Stimulated activated CD4-positive, alpha-beta T cell treated with anti-CD3 and anti-CD28 coated beads, Interleukin-2, amount 100 ng/mL, for 4 hours (primary cell): ENCODE results near the gene MAP3K5.

Experiments
- DNase-seq: peaks from one replicate; pipeline ENCODE4 v3.0.0-alpha.2; 2020; ENCODE audit warnings: low read depth

MAP3K5 gene

GRCh38 chr6:136646377-136646776, 145.9 kb downstream of the MAP3K5 start:
- DNase-seq = no peak

GRCh38 chr6:136644597-136644952, 147.7 kb downstream of the MAP3K5 start:
- no peak for DNase-seq

DNA sequence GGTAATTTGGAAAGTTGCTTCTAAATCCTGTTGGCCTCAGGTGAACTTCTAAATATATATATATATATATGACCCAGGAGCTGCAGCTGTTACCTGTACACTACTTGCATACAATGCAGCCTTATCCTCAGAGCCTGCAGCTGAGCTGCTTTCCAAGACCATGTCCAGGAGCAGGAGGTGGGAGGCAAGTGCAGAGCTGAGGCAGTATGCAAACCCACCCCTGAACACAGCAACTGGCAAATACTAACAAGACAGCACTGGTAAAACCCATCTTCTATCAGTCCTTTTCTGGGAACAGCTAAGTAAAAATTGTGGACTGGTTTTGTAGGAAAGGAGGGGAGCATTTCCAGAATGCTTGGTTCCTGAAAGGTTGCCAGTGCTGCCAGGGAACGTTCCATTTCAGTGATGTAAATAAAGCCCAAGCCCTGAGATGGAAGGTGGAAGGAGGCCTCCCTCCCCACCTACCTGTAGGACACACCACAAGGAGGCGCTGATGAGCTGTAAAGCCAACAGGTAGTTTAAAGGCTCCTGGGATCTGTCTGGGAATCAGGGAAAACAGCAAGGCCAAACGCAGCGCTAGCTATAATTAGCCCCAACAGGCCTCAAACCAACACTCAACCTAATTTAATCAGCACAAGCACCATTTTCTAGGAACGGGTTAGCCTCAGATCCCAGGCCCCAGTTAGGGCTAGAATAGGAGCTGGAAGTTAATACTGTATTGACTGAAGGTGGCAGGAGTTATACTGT, 148.3 kb downstream of the MAP3K5 start:
- DNase-seq = peak; percentile 61

GRCh38 chr6:136641873-136642465, 150.3 kb downstream of the MAP3K5 start:
- no peak for DNase-seq

DNA sequence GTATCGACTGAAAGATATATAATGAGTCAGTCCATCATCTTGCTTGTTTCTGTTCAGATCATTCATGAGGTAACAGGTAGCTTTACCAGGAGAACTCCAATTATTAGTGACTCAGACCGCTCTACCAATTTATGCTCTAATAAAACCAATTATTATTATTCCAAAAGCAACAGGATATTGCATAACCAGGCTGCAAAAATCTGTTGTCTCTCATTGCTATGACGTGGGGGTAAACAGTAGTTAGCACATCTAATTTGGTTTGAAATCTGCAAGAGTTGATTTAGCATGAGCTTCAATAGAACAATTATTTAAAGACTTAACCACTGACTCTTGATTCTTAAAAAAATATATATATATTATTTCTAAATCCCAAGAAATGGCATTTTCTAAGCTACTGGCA, 151.1 kb downstream of the MAP3K5 start:
- DNase-seq = no peak

- no peak for DNase-seq
These were observed 152.0 kb downstream of the MAP3K5 start for GRCh38 chr6:136640132-136640915.

DNA sequence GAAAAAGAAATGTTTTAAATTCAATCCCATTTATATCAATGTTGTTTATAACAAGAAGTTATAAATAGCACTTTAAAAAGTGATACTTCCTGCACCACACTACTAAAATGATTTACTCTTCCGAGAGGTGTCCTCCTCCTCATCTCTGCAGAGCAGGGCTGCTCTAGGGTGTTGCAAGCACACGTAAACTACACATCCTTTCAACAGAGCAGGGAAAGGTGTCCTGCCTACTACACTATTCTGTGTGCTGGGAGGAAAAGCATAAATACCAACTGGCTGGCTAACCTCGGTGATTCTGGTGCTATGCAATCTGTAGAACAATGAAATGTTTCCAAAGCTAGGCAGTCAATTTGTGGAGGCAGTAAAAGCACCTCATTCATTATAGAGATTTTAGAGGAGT, 152.6 kb downstream of the MAP3K5 start:
- DNase-seq = no peak

DNA sequence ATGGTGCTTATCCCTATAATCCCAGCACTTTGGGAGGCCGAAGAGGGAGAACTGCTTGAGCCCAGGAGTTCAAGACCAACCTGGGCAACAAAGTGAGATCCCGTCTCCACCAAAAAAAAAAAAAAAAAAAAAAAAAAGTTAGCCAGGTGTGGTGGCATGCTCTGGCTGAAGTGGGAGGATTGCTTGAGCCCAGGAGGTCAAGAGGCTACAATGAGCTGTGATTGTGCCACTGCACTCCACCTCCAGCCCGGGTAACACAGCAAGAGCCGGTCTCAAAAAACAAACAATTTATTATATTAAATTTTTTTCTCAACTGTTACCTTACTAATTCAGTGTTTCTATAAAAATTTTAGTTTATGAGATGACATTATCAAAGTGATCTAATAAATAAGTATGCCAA, 156.7 kb downstream of the MAP3K5 start:
- no peak for DNase-seq

DNA sequence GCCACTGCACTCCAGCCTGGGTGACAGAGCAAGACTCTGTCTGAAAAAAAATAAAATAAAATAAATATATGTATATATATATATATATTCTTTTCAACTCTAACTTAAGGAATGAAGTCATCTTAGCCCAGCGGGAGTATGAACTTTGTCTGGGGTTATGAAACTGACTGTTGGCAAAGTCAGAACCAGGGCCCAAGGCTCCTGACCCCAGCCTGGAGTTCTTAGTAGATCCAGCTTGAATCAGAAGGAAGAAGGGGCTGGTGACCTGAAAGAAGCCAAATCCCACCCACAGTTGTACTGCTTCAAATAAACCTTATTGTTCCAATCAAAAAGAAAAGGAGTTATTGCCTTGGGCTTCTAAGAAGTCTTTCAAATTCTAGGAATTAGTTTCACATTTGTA, 158.9 kb downstream of the MAP3K5 start:
- DNase-seq = no peak

GRCh38 chr6:136628996-136629395, 163.3 kb downstream of the MAP3K5 start:
- DNase-seq = no peak

DNA sequence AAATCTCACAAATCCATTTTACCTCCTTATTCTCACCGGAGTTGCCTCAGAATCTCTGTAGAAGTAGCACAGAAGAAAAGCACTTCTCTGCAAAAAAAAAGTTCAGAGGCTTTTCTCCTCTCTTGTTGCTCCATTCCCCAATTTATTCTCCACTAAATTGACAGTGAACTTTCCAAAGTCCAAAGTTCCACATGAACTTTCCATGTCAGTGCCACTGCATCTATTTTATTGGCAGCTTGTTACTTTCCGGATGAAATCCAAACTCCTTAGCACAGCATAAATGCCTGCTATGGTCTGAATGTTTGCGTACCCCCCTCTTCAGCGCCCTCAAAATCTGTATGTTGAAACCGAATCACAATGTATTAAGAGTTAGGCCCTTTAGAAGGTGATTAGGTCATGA, 165.1 kb downstream of the MAP3K5 start:
- no peak for DNase-seq

GRCh38 chr6:136625293-136625692, 167.0 kb downstream of the MAP3K5 start:
- DNase-seq = no peak

DNA sequence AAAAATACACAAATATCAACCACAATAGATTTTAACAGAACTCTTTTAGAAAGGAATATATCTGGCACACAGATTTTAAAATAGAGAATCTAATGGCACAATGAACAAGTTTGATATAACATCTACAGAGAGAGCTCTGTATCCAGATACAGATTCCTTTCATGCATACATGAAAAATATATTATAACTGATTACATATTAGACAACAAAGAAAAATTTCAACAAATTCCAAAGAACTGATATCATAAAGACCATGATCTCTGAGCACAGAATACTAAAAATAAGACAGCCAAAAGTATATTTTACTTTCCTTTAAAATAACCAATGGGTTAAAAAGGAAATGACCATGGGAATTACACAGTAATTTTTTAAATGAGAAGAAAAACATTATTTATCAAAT, 167.9 kb downstream of the MAP3K5 start:
- no peak for DNase-seq

GRCh38 chr6:136618086-136618485, 174.2 kb downstream of the MAP3K5 start:
- DNase-seq = no peak

GRCh38 chr6:136616527-136616926, 175.8 kb downstream of the MAP3K5 start:
- no peak for DNase-seq

DNA sequence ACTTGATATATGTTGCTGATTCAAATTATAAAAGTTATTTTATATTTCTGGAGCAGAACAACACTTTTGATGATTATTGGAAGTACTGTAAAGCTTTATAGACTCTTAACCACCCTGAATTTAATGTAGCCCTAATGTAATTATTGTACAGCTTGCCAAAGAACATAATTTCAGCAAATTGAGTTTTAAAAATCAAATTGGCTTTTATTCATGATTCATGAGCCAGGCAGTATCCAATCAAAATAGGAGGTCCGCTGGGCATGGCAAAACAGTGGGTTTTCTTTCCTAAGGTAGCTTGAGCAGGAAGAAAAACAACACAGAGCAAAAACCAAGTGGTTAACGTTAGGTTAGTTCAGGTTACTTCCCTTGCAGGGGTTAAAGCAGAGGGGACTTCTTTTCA, 177.3 kb downstream of the MAP3K5 start:
- DNase-seq = no peak

- no peak for DNase-seq
These were observed 177.9 kb downstream of the MAP3K5 start for GRCh38 chr6:136614350-136614749.

DNA sequence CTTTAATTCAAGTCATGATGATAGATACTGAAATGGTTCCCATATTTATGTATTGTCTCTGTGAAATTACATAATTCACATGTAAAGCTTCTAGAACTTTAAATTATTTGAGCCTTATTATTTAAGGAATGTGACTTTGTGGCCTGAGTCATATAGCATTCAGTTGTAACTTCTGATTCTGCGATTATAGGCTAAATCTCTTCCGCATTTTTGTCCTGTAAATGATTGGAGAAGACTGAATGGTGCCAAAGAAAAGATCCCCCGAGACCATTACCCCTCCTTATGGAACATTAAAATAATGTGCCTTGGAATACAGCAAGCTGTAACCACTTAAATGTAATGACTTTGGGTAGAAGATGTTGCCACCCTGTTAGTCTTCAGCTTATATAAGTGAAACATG, 178.8 kb downstream of the MAP3K5 start:
- no peak for DNase-seq

DNA sequence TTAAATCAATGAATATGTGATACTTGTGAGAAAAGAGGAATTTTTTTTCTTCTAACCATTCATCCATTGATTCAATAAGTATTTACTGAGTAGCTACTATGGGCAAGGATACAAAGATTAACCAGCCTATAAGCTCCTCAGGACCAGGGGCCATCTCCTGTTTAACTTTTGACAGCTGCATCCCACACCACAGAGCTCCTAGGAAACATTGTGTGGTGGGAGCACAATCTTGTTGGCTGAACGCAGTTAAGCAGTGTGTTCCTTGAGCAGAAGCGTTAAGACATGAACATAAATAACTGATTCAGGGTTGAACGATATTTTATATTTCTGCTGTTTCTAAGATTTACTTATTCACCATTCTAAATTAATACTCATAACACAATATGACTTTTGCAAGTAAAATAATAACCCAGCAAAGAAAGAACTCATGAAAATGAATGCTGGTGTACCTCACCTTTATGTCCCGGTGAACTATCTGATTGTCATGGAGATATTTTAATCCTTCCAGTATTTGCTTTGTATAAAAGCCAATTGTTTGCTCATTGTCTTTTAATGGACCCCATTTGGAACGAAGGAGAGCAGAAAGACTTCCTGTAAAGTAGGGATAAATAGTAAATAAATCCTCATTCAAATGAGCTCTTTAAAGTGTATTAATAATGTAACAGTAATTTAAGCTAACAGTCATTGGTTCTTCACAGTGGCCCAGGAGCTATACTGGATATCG, 179.4 kb downstream of the MAP3K5 start:
- no peak for DNase-seq

DNA sequence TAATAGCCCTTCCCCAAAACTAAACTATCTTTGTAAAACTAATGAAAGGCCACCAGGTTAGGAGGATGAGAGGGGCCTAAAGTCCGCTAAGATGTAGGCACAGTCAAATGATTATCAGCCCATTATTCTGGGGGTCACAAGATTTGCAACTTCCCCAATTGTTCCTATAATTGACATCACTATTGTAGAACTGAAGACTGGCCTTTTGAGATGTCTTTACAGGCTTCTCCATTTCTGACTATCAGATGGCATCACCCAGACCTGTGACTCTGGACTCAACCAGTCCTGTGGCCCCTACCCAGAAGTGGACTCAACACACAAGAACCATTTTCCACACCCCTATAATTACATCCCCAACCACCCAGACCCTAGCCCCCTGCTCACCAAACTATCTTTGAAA, 180.5 kb downstream of the MAP3K5 start:
- no peak for DNase-seq

DNA sequence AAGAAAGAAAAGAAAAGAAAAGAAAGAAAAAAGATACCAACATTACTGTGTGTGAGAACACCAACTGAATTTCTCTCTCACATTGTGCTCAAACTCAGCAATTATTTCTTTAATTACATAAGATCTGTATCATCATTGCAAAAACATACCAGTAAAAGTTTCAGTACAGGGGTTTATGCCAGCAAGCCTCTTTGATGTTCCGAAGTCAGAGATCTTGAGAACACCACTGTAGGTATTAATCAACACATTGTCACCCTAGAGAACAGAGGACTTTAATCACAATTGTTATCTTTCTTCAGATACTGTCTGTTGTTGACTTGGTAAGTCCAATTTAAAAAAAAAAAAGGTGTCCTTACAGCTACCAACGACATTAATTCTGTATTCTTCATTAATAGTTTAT, 181.1 kb downstream of the MAP3K5 start:
- DNase-seq = no peak

DNA sequence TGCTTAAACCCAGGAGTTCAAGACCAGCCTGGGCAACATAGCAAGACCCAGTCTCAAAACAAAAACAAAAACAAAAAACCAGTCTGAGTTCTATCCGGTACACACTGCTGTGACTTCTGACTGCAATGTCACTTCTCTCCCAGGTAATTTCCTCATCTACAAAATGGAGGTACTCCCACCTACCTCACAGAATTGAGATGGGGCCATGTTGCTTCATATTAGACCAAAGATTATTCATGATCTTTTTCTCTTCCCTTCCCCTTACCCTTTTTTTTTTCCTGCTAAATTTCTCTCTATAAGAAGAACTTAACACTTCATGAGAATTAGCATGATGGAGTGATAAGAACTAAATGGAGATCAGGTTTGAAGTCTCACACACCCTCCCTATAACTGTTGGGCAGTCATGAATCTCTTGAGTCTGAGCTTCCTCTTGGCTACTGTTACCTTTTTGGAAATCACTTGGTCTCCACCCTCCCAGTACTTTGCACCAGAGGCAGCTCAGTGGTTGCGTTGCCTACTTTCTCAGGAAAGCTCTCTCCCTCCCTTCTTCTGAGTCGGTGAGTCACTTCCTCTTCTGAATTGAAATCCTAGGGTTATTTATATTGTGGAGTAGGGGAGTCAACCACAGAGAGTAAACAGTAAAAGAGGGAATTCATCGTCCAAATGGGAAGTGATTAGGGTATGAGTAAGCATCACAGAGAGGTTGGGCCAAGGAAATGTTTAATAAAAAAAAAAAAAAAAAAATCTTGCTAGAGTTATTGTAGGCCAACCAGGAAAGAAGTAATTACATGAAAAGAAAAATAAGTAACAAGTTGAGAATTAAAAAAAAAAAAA, 182.2 kb downstream of the MAP3K5 start:
- DNase-seq = no peak
